Endothelial cell of umbilical vein (primary cell): Measurements from ENCODE around the gene MSMB. TPM values are rescaled to one million over a fixed set of nuclear protein-coding genes. Genes with fewer than 3 reads are reported as not detected.

Experiments used
- BruUV-seq: library from RNA; stranded (reverse); fragments of 400-500 nt; replicated peaks from 2 replicates; lab custom pipeline; 2021; lab: Mats Ljungman, UMichigan
- CTCF ChIA-PET: fragments of 300-600, 350-600 bp; sonication (Branson Sonifier 250); formaldehyde crosslinking; loops from one replicate; lab custom pipeline; 2021; ENCODE audit warnings: antibody characterized with exemption, inconsistent platforms; lab: Charles Lee
- POLR2A ChIA-PET: fragments of 300-600, 350-600 bp; sonication (Branson Sonifier 250); formaldehyde crosslinking; loops from one replicate; lab custom pipeline; 2021; ENCODE audit warnings: antibody characterized with exemption, inconsistent platforms; lab: Charles Lee
- DNase-seq: peaks from one replicate; pipeline ENCODE4 v3.0.0-alpha.2; 2011; ENCODE audit warnings: low read depth, low spot score
- FAIRE-seq: peaks from 2 replicates; lab custom pipeline; 2011; peaks lifted over from hg19 to GRCh38; lab: Jason Lieb, UNC
- H2AFZ ChIP-seq: 2 replicates; pipeline ENCODE4 v1.6.0; 2012; ENCODE audit warnings: low read depth, low read length, control low read depth, inconsistent platforms
- H3K27ac ChIP-seq: 2 replicates; pipeline ENCODE4 v1.5.1; 2011; ENCODE audit warnings: low read depth, mild to moderate bottlenecking, control low read depth, low read length, moderate library complexity; ENCODE audit not compliant: insufficient read depth
- H3K27me3 ChIP-seq, 2 experiments: 2 replicates each; pipeline versions ENCODE4 v1.6.0 to v1.6.1; 2011; ENCODE audit warnings: low read length in 2 of 2, mixed read lengths in 1 of 2; ENCODE audit not compliant: control insufficient read depth in 2 of 2, insufficient read depth in 2 of 2
- H3K36me3 ChIP-seq, 2 experiments: 2 replicates in 1 of 2; 3 replicates in 1 of 2; pipeline ENCODE4 v1.5.1; 2011; ENCODE audit warnings: low read length in 2 of 2, mild to moderate bottlenecking in 1 of 2, moderate library complexity in 1 of 2; ENCODE audit not compliant: control insufficient read depth in 2 of 2, insufficient read depth in 2 of 2; ENCODE audit errors: extremely low read depth in 1 of 2
- H3K4me1 ChIP-seq: 3 replicates; pipeline ENCODE4 v1.5.1; 2011; ENCODE audit warnings: mild to moderate bottlenecking, low read length; ENCODE audit not compliant: control insufficient read depth, insufficient read depth; ENCODE audit errors: extremely low read depth
- H3K4me2 ChIP-seq: 2 replicates; pipeline ENCODE4 v1.6.1; 2011; ENCODE audit warnings: low read length, control low read depth, mixed read lengths; ENCODE audit not compliant: insufficient read depth
- H3K4me3 ChIP-seq, 3 experiments: fragments of 200-600 bp in 1 of 3; sonication (generic), shearing (Covaris generic) in 1 of 3; replicated peaks in 1 of 3; 2 replicates each; pipeline ENCODE4 v1.5.1; 2011 to 2016; ENCODE audit warnings: control low read depth in 3 of 3, low read length in 3 of 3, mild to moderate bottlenecking in 2 of 3, inconsistent platforms in 1 of 3, low read depth in 1 of 3, moderate library complexity in 1 of 3; ENCODE audit not compliant: insufficient read depth in 1 of 3
- H3K79me2 ChIP-seq: 2 replicates; pipeline ENCODE4 v1.6.0; 2012; ENCODE audit warnings: low read length, inconsistent platforms; ENCODE audit not compliant: control insufficient read depth, insufficient read depth
- H3K9ac ChIP-seq: replicated peaks from 2 replicates; pipeline ENCODE3; 2011; ENCODE audit warnings: low read length, control low read depth; ENCODE audit not compliant: insufficient read depth; ENCODE audit errors: extremely low read depth
- H3K9me1 ChIP-seq: replicated peaks from 3 replicates; pipeline ENCODE4 v1.6.0; 2011; ENCODE audit warnings: mild to moderate bottlenecking, low read length; ENCODE audit not compliant: control insufficient read depth, insufficient read depth; ENCODE audit errors: extremely low read depth
- H3K9me3 ChIP-seq: replicated peaks from 2 replicates; pipeline ENCODE4 v1.5.1; 2012; ENCODE audit warnings: low read length, inconsistent platforms; ENCODE audit not compliant: control insufficient read depth, insufficient read depth
- H4K20me1 ChIP-seq: replicated peaks from 2 replicates; pipeline ENCODE3; 2011; ENCODE audit warnings: mild to moderate bottlenecking, low read length; ENCODE audit not compliant: control insufficient read depth, insufficient read depth; ENCODE audit errors: extremely low read depth
- CTCF ChIP-seq, 2 donors: IDR thresholded peaks; 1 replicate in 1 of 2; 2 replicates in 1 of 2; pipeline ENCODE4 v1.5.1; 2011; ENCODE audit warnings: low read length in 2 of 2, mild to moderate bottlenecking in 2 of 2, moderate library complexity in 2 of 2, control low read depth in 1 of 2, inconsistent platforms in 1 of 2, low read depth in 1 of 2; ENCODE audit not compliant: insufficient read depth in 1 of 2; ENCODE audit errors: extremely low read depth in 1 of 2
- EZH2 ChIP-seq: IDR thresholded peaks from 2 replicates; pipeline ENCODE4 v1.6.1; 2012; ENCODE audit warnings: borderline replicate concordance, low read depth, mild to moderate bottlenecking, moderate library complexity, low read length, inconsistent platforms; ENCODE audit not compliant: severe bottlenecking
- FOS ChIP-seq: IDR thresholded peaks from 2 replicates; pipeline ENCODE4 v1.6.1; 2011; ENCODE audit warnings: mild to moderate bottlenecking, low read length, moderate library complexity, borderline replicate concordance; ENCODE audit not compliant: insufficient read depth
- GATA2 ChIP-seq: IDR thresholded peaks from 2 replicates; pipeline ENCODE4 v1.7.0; 2011; ENCODE audit warnings: low read depth, mild to moderate bottlenecking, moderate library complexity, mixed read lengths, low read length; ENCODE audit not compliant: insufficient read length, insufficient read depth
- JUN ChIP-seq: IDR thresholded peaks from 2 replicates; pipeline ENCODE4 v1.6.1; 2011; ENCODE audit warnings: borderline replicate concordance, low read depth; ENCODE audit not compliant: insufficient read length, insufficient read depth
- MAX ChIP-seq: IDR thresholded peaks from 2 replicates; pipeline ENCODE4 v1.6.1; 2011; ENCODE audit not compliant: insufficient read depth, insufficient read length
- MYC ChIP-seq: IDR thresholded peaks from one replicate; pipeline ENCODE4 v1.6.1; 2011; ENCODE audit warnings: mild to moderate bottlenecking, low read depth, low read length
- POLR2A ChIP-seq: IDR thresholded peaks from 2 replicates; pipeline ENCODE4 v1.6.1; 2012; ENCODE audit warnings: low read depth, mild to moderate bottlenecking, control low read depth, low read length
- POLR2AphosphoS5 ChIP-seq: IDR thresholded peaks from 2 replicates; pipeline ENCODE4 v1.6.1; 2012; ENCODE audit warnings: low read depth, mild to moderate bottlenecking, control low read depth, low read length, moderate library complexity; ENCODE audit not compliant: insufficient read depth
- dilution Hi-C: fragments of 300-500 bp; cut with MboI; formaldehyde crosslinking; loops from one replicate; pipeline ENCODE4 v1.15.0; 2019; ENCODE audit warnings: low sequenced_read_pairs; ENCODE audit not compliant: extremely low pct_ligation_motif_present
- intact Hi-C: fragments of 100-400 bp; cut with micrococcal nuclease; formaldehyde crosslinking; loops from one replicate; pipeline ENCODE4 v1.10.0; 2022
- polyA plus RNA-seq, 4 experiments: library from polyadenylated mRNA; depleted of rRNA in 3 of 4; stranded (reverse) in 3 of 4; unstranded in 1 of 4; fragments of >200 nt; gene quantifications; 2 replicates each; pipeline versions ENCODE4 v1.2.1 to v1.2.3, GENCODE V29; 2011 to 2012; ENCODE audit warnings: missing spikeins in 1 of 4
- total RNA-seq: library from RNA; stranded (reverse); gene quantifications from 2 replicates; pipeline ENCODE4 v1.2.3, GENCODE V29; 2021

Gene MSMB
- total and polyA plus RNA-seq, 2 donors (not counting 3 experiments of a cell fraction or from before 2014, with no cell fraction given), result not detected

GRCh38 chr10:46016190-46016589 lies 29.9 kb downstream of the MSMB start:
- no peak overlapping the region for H3K4me2 ChIP-seq
- H3K4me3 ChIP-seq, result no peak overlapping the region
- peaks cover 66% of the 10 kb centered on the region for H3K79me2 ChIP-seq
- H3K9ac ChIP-seq, result no peak overlapping the region
- no peaks in the 10 kb centered on the region for H3K9me3 ChIP-seq
- FAIRE-seq, result no peak
- CTCF ChIA-PET, result interaction anchor here (2.3 to 3.9 kb wide), 2 partner anchors 8 to 13 kb away, joined by 11 to 18 read pairs; no protein-coding TSS in a partner anchor
- dilution Hi-C loops (no loop called here), intact Hi-C loops (no loop called here)
- no peak overlapping the region for H3K27ac ChIP-seq
- POLR2A ChIA-PET, result interaction anchor here (1.1 kb wide), 1 partner anchor 9 kb away, joined by 3 read pairs; no protein-coding TSS in a partner anchor
- no peaks in the 10 kb centered on the region for H4K20me1 ChIP-seq
- DNase-seq, result no peak
- H3K9me1 ChIP-seq, result no peaks in the 10 kb centered on the region
- BruUV-seq, result no TSS peak
- H2AFZ ChIP-seq, result no peak overlapping the region
- H3K27me3 ChIP-seq, result no peaks in the 10 kb centered on the region
- H3K36me3 ChIP-seq, result peaks cover 17 to 22% of the 10 kb centered on the region in 2 experiments
- H3K4me1 ChIP-seq, result peaks cover 37% of the 10 kb centered on the region
- TF ChIP-seq CTCF (IDR thresholded peaks at IDR 0.05; ENCODE audit: extremely low read depth in 1 of 2, insufficient read depth in 1 of 2, low read depth in 1 of 2, low read length in 2 of 2) (no peak), JUN (no peak), MAX (no peak), POLR2A (no peak), FOS (no peak), EZH2 (no peak), GATA2 (no peak), POLR2AphosphoS5 (no peak), MYC (no peak)
